KMS-11 (cell line): ENCODE data around the gene SLC38A10.

ENCODE experiments used
- H2AFZ ChIP-seq: fragments of 200-600 bp; sonication (generic); 2 replicates; pipeline ENCODE4 v1.6.1; 2016; ENCODE audit warnings: antibody characterized with exemption, mixed run types, low read depth
- H3K27ac ChIP-seq: fragments of 200-600 bp; sonication (generic); 2 replicates; pipeline ENCODE4 v1.6.1; 2016; ENCODE audit warnings: mild to moderate bottlenecking, mixed run types
- H3K27me3 ChIP-seq: fragments of 200-600 bp; sonication (generic); 2 replicates; pipeline ENCODE4 v1.6.1; 2017; ENCODE audit warnings: mild to moderate bottlenecking, low read depth, mixed run types, moderate library complexity; ENCODE audit not compliant: insufficient read depth
- H3K36me3 ChIP-seq: fragments of 200-600 bp; sonication (generic); 2 replicates; pipeline ENCODE4 v1.6.1; 2017; ENCODE audit warnings: mild to moderate bottlenecking, mixed run types; ENCODE audit not compliant: insufficient read depth
- H3K4me1 ChIP-seq: fragments of 200-600 bp; sonication (generic); 2 replicates; pipeline ENCODE4 v1.6.1; 2016; ENCODE audit warnings: mild to moderate bottlenecking, low read depth, mixed run types; ENCODE audit not compliant: poor library complexity, severe bottlenecking
- H3K4me2 ChIP-seq: fragments of 200-600 bp; sonication (generic); 2 replicates; pipeline ENCODE4 v1.7.0; 2016; ENCODE audit warnings: mild to moderate bottlenecking, mixed run types
- H3K4me3 ChIP-seq: fragments of 200-600 bp; sonication (generic); IDR thresholded peaks from 2 replicates; pipeline ENCODE4 v1.6.1; 2017; ENCODE audit warnings: low read depth, low read length, mixed read lengths; ENCODE audit not compliant: insufficient read depth
- H3K79me2 ChIP-seq: fragments of 200-600 bp; sonication (generic); 2 replicates; pipeline ENCODE4 v1.6.1; 2016; ENCODE audit warnings: low read depth, mixed run types; ENCODE audit not compliant: insufficient read depth
- H3K9ac ChIP-seq: fragments of 200-600 bp; sonication (generic); 2 replicates; pipeline ENCODE4 v1.6.1; 2016; ENCODE audit warnings: mild to moderate bottlenecking, mixed run types
- H4K20me1 ChIP-seq: fragments of 200-600 bp; sonication (generic); 2 replicates; pipeline ENCODE4 v1.6.1; 2016; ENCODE audit warnings: mild to moderate bottlenecking, mixed run types; ENCODE audit not compliant: insufficient read depth
- CTCF ChIP-seq: fragments of 200-600 bp; sonication (generic); conservative IDR thresholded peaks from 2 replicates; pipeline ENCODE4 v1.6.1; 2017; ENCODE audit warnings: low read depth, mild to moderate bottlenecking, antibody characterized with exemption, low read length, moderate library complexity, mixed read lengths

Gene SLC38A10

GRCh38 chr17:81260171-81260570 lies 34.9 kb downstream of the SLC38A10 start:
- Histone ChIP-seq H3K4me3 (no peak overlapping the region), H3K36me3 (0 out of 2 replicates have a peak, but pooled peaks cover 3% of the 10 kb centered on the region), H4K20me1 (no peaks in the 10 kb centered on the region), H3K79me2 (no peaks in the 10 kb centered on the region), H3K27me3 (no peaks in the 10 kb centered on the region), H3K9ac (no peak overlapping the region), H3K4me1 (no peaks in the 10 kb centered on the region), H3K4me2 (no peak overlapping the region), H2AFZ (no peak overlapping the region), H3K27ac (no peak overlapping the region)
- no peak for TF ChIP-seq CTCF

DNA sequence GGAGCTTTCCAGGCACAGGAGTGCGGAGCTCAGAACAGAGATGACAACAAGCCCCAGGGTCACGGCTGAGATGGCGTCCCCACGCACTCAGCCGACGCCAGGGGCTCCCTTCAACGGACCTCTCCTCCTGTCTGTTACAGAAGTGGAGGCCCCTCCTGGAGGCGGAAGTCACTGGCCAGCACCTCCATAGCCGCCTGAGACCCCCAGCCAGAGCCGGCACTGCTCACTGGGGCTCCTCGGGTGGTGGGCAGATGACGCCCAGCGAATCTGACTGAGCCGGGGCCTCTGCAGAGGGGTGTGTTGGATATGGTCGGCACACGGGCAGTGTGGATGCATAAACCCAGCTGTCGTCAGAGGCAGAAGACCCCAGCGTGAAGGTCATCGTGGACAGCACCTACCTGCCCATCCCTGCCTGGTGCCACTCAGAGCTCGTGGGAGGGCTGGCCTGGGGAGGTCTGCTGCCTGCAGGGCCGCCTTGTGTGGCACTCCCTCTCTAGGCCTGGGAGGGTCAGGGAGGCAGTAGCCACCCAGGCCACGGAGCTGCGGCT lies 36.0 kb downstream of the SLC38A10 start:
- Histone ChIP-seq H3K9ac (no peak overlapping the region), H3K4me2 (no peak overlapping the region), H3K27ac (no peak overlapping the region), H2AFZ (no peak overlapping the region), H3K36me3 (no peaks in the 10 kb centered on the region), H4K20me1 (no peaks in the 10 kb centered on the region), H3K79me2 (no peaks in the 10 kb centered on the region), H3K4me1 (no peaks in the 10 kb centered on the region), H3K27me3 (no peaks in the 10 kb centered on the region), H3K4me3 (no peak overlapping the region)
- TF ChIP-seq CTCF = no peak

- H3K36me3 ChIP-seq = no peaks in the 10 kb centered on the region
- H3K27me3 ChIP-seq = no peaks in the 10 kb centered on the region
- H4K20me1 ChIP-seq = no peaks in the 10 kb centered on the region
- no peak for TF ChIP-seq CTCF
- H3K9ac ChIP-seq = no peak overlapping the region
- no peak overlapping the region for H3K4me3 ChIP-seq
- no peaks in the 10 kb centered on the region for H3K79me2 ChIP-seq
- no peak overlapping the region for H3K27ac ChIP-seq
- H3K4me2 ChIP-seq = no peak overlapping the region
- no peaks in the 10 kb centered on the region for H3K4me1 ChIP-seq
- no peak overlapping the region for H2AFZ ChIP-seq
These were observed 36.8 kb downstream of the SLC38A10 start for GRCh38 chr17:81258292-81258691.

GRCh38 chr17:81257533-81257932 lies 37.6 kb downstream of the SLC38A10 start:
- Histone ChIP-seq H3K79me2 (no peaks in the 10 kb centered on the region), H3K4me1 (no peaks in the 10 kb centered on the region), H3K4me2 (no peak overlapping the region), H3K27me3 (no peaks in the 10 kb centered on the region), H3K27ac (no peak overlapping the region), H3K36me3 (no peaks in the 10 kb centered on the region), H4K20me1 (no peaks in the 10 kb centered on the region), H2AFZ (no peak overlapping the region), H3K4me3 (no peak overlapping the region), H3K9ac (no peak overlapping the region)
- no peak for TF ChIP-seq CTCF
